ENCODE results near the gene TRIL.

GRCh38 chr7:28961972-28962371 is 3.8 kb upstream of the TRIL start:
- TF ChIP-seq POLR2A (IDR thresholded peaks at IDR 0.05; ENCODE audit: low read depth, low read length) = no peak
- no peak for TF ChIP-seq PAX5 (IDR thresholded peaks at IDR 0.05; ENCODE audit: insufficient read depth, low read length, severe bottlenecking)
- TF ChIP-seq TAF1 (IDR thresholded peaks at IDR 0.05; ENCODE audit: low read depth, low read length) = no peak
- no peak for TF ChIP-seq SPI1 (IDR thresholded peaks at IDR 0.05; ENCODE audit: low read depth, low read length)
- no peak for TF ChIP-seq POLR2AphosphoS5 (IDR thresholded peaks at IDR 0.05; ENCODE audit: low read depth, low read length)
- no peak for TF ChIP-seq POU2F2 (IDR thresholded peaks at IDR 0.05; ENCODE audit: low read depth, low read length)
